T-helper 1 cell (primary cell): ENCODE data around the gene TCF7L1.
"Not testable (repeated sequence)": the region's sequence is repeated elsewhere in the genome, so short reads cannot be mapped to it uniquely, and the experiment has no call there.

Experiments used
- DNase-seq, 5 donors: peaks; one replicate each; pipeline ENCODE4 v3.0.0-alpha.2; 2012 to 2020

TCF7L1 gene

GRCh38 chr2:85291425-85292023 is 158.3 kb downstream of the TCF7L1 start:
- peak in 2 of 5 donors; percentile 13 to 77 for DNase-seq

- no peak for DNase-seq
These were observed 168.9 kb downstream of the TCF7L1 start for GRCh38 chr2:85302121-85302520.

GRCh38 chr2:85303780-85304531 is 170.8 kb downstream of the TCF7L1 start:
- DNase-seq: no peak

GRCh38 chr2:85307527-85307897 is 174.3 kb downstream of the TCF7L1 start:
- DNase-seq: no peak

- no peak for DNase-seq
These were observed 175.0 kb downstream of the TCF7L1 start for GRCh38 chr2:85308201-85308600.

- no peak for DNase-seq
These were observed 175.8 kb downstream of the TCF7L1 start for GRCh38 chr2:85308896-85309555.

- DNase-seq: no peak
These were observed 176.6 kb downstream of the TCF7L1 start for GRCh38 chr2:85309699-85310321.

GRCh38 chr2:85310330-85310729 is 177.1 kb downstream of the TCF7L1 start:
- DNase-seq: no peak

GRCh38 chr2:85312404-85312803 is 179.2 kb downstream of the TCF7L1 start:
- DNase-seq: no peak

- DNase-seq: no peak
These were observed 181.7 kb downstream of the TCF7L1 start for GRCh38 chr2:85314884-85315242.

GRCh38 chr2:85315921-85316320 is 182.7 kb downstream of the TCF7L1 start:
- not testable (repeated sequence) for DNase-seq

- DNase-seq: no peak
These were observed 185.3 kb downstream of the TCF7L1 start for GRCh38 chr2:85318222-85319074.

- DNase-seq: no peak
These were observed 186.6 kb downstream of the TCF7L1 start for GRCh38 chr2:85319796-85320195.

- DNase-seq: no peak
These were observed 190.3 kb downstream of the TCF7L1 start for GRCh38 chr2:85323351-85323987.

GRCh38 chr2:85323988-85324367 is 190.8 kb downstream of the TCF7L1 start:
- not testable (repeated sequence) for DNase-seq

GRCh38 chr2:85324639-85325465 is 191.7 kb downstream of the TCF7L1 start:
- no peak for DNase-seq

- no peak for DNase-seq
These were observed 192.2 kb downstream of the TCF7L1 start for GRCh38 chr2:85325466-85325811.

GRCh38 chr2:85326406-85327159 is 193.4 kb downstream of the TCF7L1 start:
- DNase-seq: peak in 4 of 5 donors; percentile 29 to 82 (median 32)

- peak in 4 of 5 donors; percentile 34 to 82 (median 45) for DNase-seq
These were observed 194.1 kb downstream of the TCF7L1 start for GRCh38 chr2:85327160-85327821.
